ENCODE data around the gene HPN. TPM values are rescaled to one million over a fixed set of nuclear protein-coding genes. Genes with fewer than 3 reads are reported as not detected.
"Not testable (repeated sequence)": the region's sequence is repeated elsewhere in the genome, so short reads cannot be mapped to it uniquely, and the experiment has no call there.

The HPN gene
- total RNA-seq, 2 experiments from 2014 or later = 0.09 TPM; not detected in 1

- ATAC-seq (peak; percentile 21), DNase-seq (no peak)
- Mint-ChIP-seq H3K27me3 (no peaks in the 10 kb centered on the region), H3K36me3 (ENCODE audit: low read depth) (peaks cover 39% of the 10 kb centered on the region), H3K4me1 (peaks cover 71% of the 10 kb centered on the region), H3K4me3 (peak overlapping the region; percentile 100), H3K9me3 (ENCODE audit: low read depth) (no peaks in the 10 kb centered on the region), H3K27ac (no peak overlapping the region)
- ChIA-PET POLR2A (interaction anchor here (1.6 to 3.1 kb wide), 2 partner anchors 11 to 26 kb away, joined by 10 to 14 read pairs; no protein-coding TSS in a partner anchor), CTCF (interaction anchor here (0.9 to 3.4 kb wide), 4 partner anchors 13 to 44 kb away, joined by 4 to 26 read pairs (median 12); no protein-coding TSS in a partner anchor)
- intact Hi-C loops (cut with DNase I, micrococcal nuclease) = loop anchor here (1.0 to 5.0 kb wide), 4 partner anchors 27 to 1628 kb away; partner anchors contain the start of genes CEBPG (in 1 of the 2), SCGB2B2 (in 1 of the 2), ZNF302 (in 1 of the 2) and ZNF792 (in 1 of the 2)
Measured at GRCh38 chr19:35000338-35000646, 41.2 kb upstream of the HPN start.

- Mint-ChIP-seq H3K27ac (peak overlapping the region; percentile 100), H3K27me3 (no peaks in the 10 kb centered on the region), H3K9me3 (ENCODE audit: low read depth) (no peaks in the 10 kb centered on the region), H3K36me3 (ENCODE audit: low read depth) (peaks cover 45% of the 10 kb centered on the region), H3K4me1 (peaks cover 72% of the 10 kb centered on the region), H3K4me3 (peak overlapping the region; percentile 100)
- ATAC-seq (peak; percentile 24), DNase-seq (peak; percentile 78)
- ChIA-PET CTCF (interaction anchor here (1.0 to 3.4 kb wide), 7 partner anchors 12 to 141 kb away, joined by 4 to 26 read pairs (median 7); partner anchors contain the start of gene FXYD7), POLR2A (interaction anchor here (0.7 to 3.1 kb wide), 4 partner anchors 10 to 163 kb away, joined by 3 to 14 read pairs (median 7); no protein-coding TSS in a partner anchor)
- intact Hi-C loops (cut with DNase I, micrococcal nuclease) = loop anchor here (1.0 to 5.0 kb wide), 5 partner anchors 11 to 1629 kb away; partner anchors contain the start of genes CEBPG (in 1 of the 2), SCGB2B2 (in 1 of the 2), ZNF302 (in 1 of the 2) and ZNF792 (in 1 of the 2)
Measured at GRCh38 chr19:35000647-35001501, 40.6 kb upstream of the HPN start.

- no peak for ATAC-seq
- H3K4me1 Mint-ChIP-seq = peaks cover 70% of the 10 kb centered on the region
- POLR2A ChIA-PET = interaction anchor here (1.6 kb wide), 1 partner anchor 13 kb away, joined by 10 read pairs; no protein-coding TSS in a partner anchor
- H3K27me3 Mint-ChIP-seq = no peaks in the 10 kb centered on the region
- H3K36me3 Mint-ChIP-seq (ENCODE audit: low read depth) = peaks cover 56% of the 10 kb centered on the region
- DNase-seq = no peak
- peak overlapping the region; percentile 100 for H3K27ac Mint-ChIP-seq
- intact Hi-C loops (cut with DNase I, micrococcal nuclease) = loop anchor here (5.0 kb wide), 2 partner anchors 40 to 1630 kb away; partner anchors contain the start of genes CEBPG (in 1 of the 2) and ZNF792 (in 1 of the 2)
- H3K9me3 Mint-ChIP-seq (ENCODE audit: low read depth) = no peaks in the 10 kb centered on the region
- CTCF ChIA-PET = interaction anchor here (0.7 to 3.4 kb wide), 5 partner anchors 9 to 71 kb away, joined by 3 to 26 read pairs (median 5); no protein-coding TSS in a partner anchor
- H3K4me3 Mint-ChIP-seq = peak overlapping the region; percentile 100
Measured at GRCh38 chr19:35002037-35002535, 39.4 kb upstream of the HPN start.

- Mint-ChIP-seq H3K9me3 (ENCODE audit: low read depth) (no peaks in the 10 kb centered on the region), H3K27ac (peak overlapping the region; percentile 51), H3K4me3 (peak overlapping the region; percentile 26), H3K27me3 (no peaks in the 10 kb centered on the region), H3K36me3 (ENCODE audit: low read depth) (peaks cover 63% of the 10 kb centered on the region), H3K4me1 (peaks cover 62% of the 10 kb centered on the region)
- intact Hi-C loops (cut with DNase I, micrococcal nuclease) = loop anchor here (5.0 kb wide), 2 partner anchors 42 to 1632 kb away; partner anchors contain the start of genes CEBPG (in 1 of the 2) and ZNF792 (in 1 of the 2)
- ChIA-PET CTCF (no interaction called here), POLR2A (interaction anchor here (0.6 kb wide), 1 partner anchor 36 kb away, joined by 3 read pairs; no protein-coding TSS in a partner anchor)
- DNase-seq (no peak), ATAC-seq (no peak)
Measured at GRCh38 chr19:35004517-35005255, 36.8 kb upstream of the HPN start.

GRCh38 chr19:35005256-35005977 is 36.1 kb upstream of the HPN start:
- no peak overlapping the region for H3K4me3 Mint-ChIP-seq
- ChIA-PET CTCF (interaction anchor here (0.5 to 10.4 kb wide), 6 partner anchors 20 to 137 kb away, joined by 3 to 124 read pairs (median 4); partner anchors contain the start of gene ZNF30), POLR2A (interaction anchor here (0.6 to 1.0 kb wide), 5 partner anchors 8 to 52 kb away, joined by 3 to 5 read pairs (median 3); no protein-coding TSS in a partner anchor)
- H3K9me3 Mint-ChIP-seq (ENCODE audit: low read depth) = no peaks in the 10 kb centered on the region
- peaks cover 65% of the 10 kb centered on the region for H3K4me1 Mint-ChIP-seq
- H3K27ac Mint-ChIP-seq = peak overlapping the region; percentile 74
- peaks cover 66% of the 10 kb centered on the region for H3K36me3 Mint-ChIP-seq (ENCODE audit: low read depth)
- ATAC-seq = no peak
- DNase-seq = no peak
- no peaks in the 10 kb centered on the region for H3K27me3 Mint-ChIP-seq
- intact Hi-C loops (cut with DNase I, micrococcal nuclease) = no loop called here

- H3K9me3 Mint-ChIP-seq (ENCODE audit: low read depth); ATAC-seq; intact Hi-C loops (cut with DNase I, micrococcal nuclease); H3K27me3 Mint-ChIP-seq; H3K4me3 Mint-ChIP-seq; DNase-seq: not testable (repeated sequence)
- peaks cover 70% of the 10 kb centered on the region for H3K4me1 Mint-ChIP-seq
- H3K27ac Mint-ChIP-seq = peak overlapping the region; percentile 74
- ChIA-PET CTCF (interaction anchor here (0.5 to 10.4 kb wide), 8 partner anchors 10 to 1081 kb away, joined by 3 to 124 read pairs (median 4); partner anchors contain the start of gene ZNF30), POLR2A (interaction anchor here (0.6 to 1.0 kb wide), 4 partner anchors 8 to 51 kb away, joined by 3 to 5 read pairs (median 4); no protein-coding TSS in a partner anchor)
- peaks cover 69% of the 10 kb centered on the region for H3K36me3 Mint-ChIP-seq (ENCODE audit: low read depth)
Measured at GRCh38 chr19:35006007-35006341, 35.5 kb upstream of the HPN start.

GRCh38 chr19:35006342-35006998 is 35.1 kb upstream of the HPN start:
- intact Hi-C loops (cut with DNase I, micrococcal nuclease) = no loop called here
- H3K4me3 Mint-ChIP-seq = no peak overlapping the region
- H3K4me1 Mint-ChIP-seq = peaks cover 72% of the 10 kb centered on the region
- no peak for ATAC-seq
- H3K36me3 Mint-ChIP-seq (ENCODE audit: low read depth) = peaks cover 69% of the 10 kb centered on the region
- no peaks in the 10 kb centered on the region for H3K27me3 Mint-ChIP-seq
- peak overlapping the region; percentile 42 for H3K27ac Mint-ChIP-seq
- no peaks in the 10 kb centered on the region for H3K9me3 Mint-ChIP-seq (ENCODE audit: low read depth)
- ChIA-PET POLR2A (interaction anchor here (0.6 to 0.9 kb wide), 3 partner anchors 9 to 51 kb away, joined by 3 to 5 read pairs (median 4); no protein-coding TSS in a partner anchor), CTCF (interaction anchor here (0.6 to 10.4 kb wide), 7 partner anchors 10 to 1081 kb away, joined by 3 to 124 read pairs (median 5); partner anchors contain the start of gene ZNF30)
- DNase-seq = no peak

- DNase-seq (no peak), ATAC-seq (no peak)
- CTCF ChIA-PET = interaction anchor here (1.7 to 10.4 kb wide), 2 partner anchors 11 to 33 kb away, joined by 6 to 124 read pairs; no protein-coding TSS in a partner anchor
- Mint-ChIP-seq H3K27ac (peak overlapping the region; percentile 42), H3K9me3 (ENCODE audit: low read depth) (no peaks in the 10 kb centered on the region), H3K4me1 (peaks cover 72% of the 10 kb centered on the region), H3K4me3 (no peak overlapping the region), H3K36me3 (ENCODE audit: low read depth) (peaks cover 68% of the 10 kb centered on the region), H3K27me3 (no peaks in the 10 kb centered on the region)
- intact Hi-C loops (cut with DNase I, micrococcal nuclease) = no loop called here
- POLR2A ChIA-PET = no interaction called here
Measured at GRCh38 chr19:35006999-35007365, 34.5 kb upstream of the HPN start.

- H3K9me3 Mint-ChIP-seq (ENCODE audit: low read depth); DNase-seq; H3K27me3 Mint-ChIP-seq; intact Hi-C loops (cut with DNase I, micrococcal nuclease); H3K4me3 Mint-ChIP-seq; H3K27ac Mint-ChIP-seq; POLR2A ChIA-PET; ATAC-seq: not testable (repeated sequence)
- CTCF ChIA-PET = interaction anchor here (1.7 to 10.4 kb wide), 2 partner anchors 11 to 34 kb away, joined by 6 to 124 read pairs; no protein-coding TSS in a partner anchor
- Mint-ChIP-seq H3K4me1 (peaks cover 72% of the 10 kb centered on the region), H3K36me3 (ENCODE audit: low read depth) (peaks cover 68% of the 10 kb centered on the region)
Measured at GRCh38 chr19:35007427-35007826, 34.1 kb upstream of the HPN start.
